ENCODE data around the gene SLC6A9. TPM values are rescaled to one million over a fixed set of nuclear protein-coding genes. Genes with fewer than 3 reads are reported as not detected.
A peak's percentile ranks its signal among the peaks of the same experiment; 100 is the strongest.

Gene SLC6A9
- total and polyA plus RNA-seq, 7 donors = 0.28 to 1.2 (median 0.71) TPM

DNA sequence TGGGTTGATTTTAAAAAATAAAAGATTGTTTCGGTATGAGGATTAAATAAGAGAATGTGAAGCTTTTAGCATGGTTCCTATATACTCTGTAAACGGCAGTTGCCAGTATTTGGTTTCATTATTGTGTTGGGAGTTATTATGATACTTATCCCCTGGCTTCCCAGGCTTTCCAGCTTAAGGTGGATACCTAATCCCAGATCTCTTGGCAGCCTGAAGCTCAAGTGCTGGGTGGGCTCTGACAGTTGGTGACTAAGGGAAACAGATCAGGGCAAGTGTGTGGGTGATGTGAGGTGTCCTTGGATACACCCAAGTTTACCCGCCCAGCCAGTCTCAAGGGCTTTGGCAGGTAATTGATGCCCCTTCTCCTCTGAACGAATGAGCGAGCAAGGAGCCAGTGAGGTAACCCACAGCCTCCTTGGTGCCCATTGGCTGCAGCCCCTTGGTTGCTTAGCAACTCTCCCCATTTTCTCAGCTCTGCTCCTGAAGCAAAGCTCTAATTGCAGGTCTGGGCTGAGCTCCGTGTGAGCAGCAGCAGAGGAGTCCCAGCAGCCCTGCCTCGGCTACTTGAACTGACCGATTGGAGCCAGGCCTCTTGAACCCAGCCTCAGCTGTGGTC lies 78.4 kb downstream of the SLC6A9 start:
- H3K4me1 ChIP-seq = peaks cover 72% of the 10 kb centered on the region
- TF ChIP-seq, protein P1, sequence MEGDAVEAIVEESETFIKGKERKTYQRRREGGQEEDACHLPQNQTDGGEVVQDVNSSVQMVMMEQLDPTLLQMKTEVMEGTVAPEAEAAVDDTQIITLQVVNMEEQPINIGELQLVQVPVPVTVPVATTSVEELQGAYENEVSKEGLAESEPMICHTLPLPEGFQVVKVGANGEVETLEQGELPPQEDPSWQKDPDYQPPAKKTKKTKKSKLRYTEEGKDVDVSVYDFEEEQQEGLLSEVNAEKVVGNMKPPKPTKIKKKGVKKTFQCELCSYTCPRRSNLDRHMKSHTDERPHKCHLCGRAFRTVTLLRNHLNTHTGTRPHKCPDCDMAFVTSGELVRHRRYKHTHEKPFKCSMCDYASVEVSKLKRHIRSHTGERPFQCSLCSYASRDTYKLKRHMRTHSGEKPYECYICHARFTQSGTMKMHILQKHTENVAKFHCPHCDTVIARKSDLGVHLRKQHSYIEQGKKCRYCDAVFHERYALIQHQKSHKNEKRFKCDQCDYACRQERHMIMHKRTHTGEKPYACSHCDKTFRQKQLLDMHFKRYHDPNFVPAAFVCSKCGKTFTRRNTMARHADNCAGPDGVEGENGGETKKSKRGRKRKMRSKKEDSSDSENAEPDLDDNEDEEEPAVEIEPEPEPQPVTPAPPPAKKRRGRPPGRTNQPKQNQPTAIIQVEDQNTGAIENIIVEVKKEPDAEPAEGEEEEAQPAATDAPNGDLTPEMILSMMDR (IDR thresholded peaks at IDR 0.05) = no peak

DNA sequence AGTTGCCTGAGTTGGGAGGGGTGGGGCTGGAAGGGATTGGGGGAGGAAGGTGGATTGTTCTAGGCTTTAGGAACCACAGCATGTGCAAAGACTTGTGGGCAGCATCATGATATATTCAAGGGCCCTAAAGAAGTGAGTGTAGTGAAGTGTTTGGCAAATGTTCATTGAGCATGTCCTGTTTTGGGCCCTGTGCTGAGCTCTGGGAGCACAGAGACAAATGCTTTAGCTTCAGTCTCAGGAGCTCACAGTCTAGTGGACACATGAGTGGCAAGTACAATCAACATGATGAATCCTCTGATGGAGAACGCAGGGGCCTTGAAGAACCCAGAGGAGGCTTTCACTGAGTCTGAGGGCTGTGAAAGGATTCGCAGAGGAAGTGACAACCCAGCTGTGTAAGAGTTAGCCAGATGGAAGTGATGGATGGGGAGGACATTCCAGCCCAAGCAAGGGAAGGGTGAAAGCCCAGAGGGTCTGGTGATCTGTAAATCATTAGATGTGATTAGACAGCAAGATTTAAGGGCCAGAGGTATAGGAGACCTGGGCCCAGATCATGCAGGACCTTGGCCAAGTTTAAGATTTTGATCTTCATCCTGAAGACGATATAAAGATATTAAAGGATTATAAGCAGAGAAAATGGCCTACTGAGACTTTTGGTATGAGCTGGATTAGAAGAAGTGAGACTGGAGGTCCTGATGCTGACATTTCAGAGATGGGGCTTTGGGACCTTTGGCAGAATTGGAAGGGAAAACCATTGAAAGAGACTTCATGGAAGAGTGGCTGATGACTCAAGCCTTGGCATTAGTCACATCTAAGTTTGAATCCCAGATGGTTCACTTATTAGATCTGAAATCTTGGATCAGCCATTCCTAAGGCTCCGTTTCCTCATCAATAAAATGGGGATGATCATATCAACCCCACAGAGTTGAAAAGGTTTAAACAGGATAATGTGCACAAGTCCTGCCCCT lies 80.0 kb downstream of the SLC6A9 start:
- intact Hi-C loops (cut with DNase I) = loop anchor here in 1 of 2 donors (2.0 kb wide), 1 partner anchor 19 kb away; the partner anchor contains the start of gene DPH2
- peaks cover 75% of the 10 kb centered on the region for H3K4me1 ChIP-seq
- TF ChIP-seq, protein P1 (IDR thresholded peaks at IDR 0.05) = no peak
- H3K27ac ChIP-seq = peak overlapping the region; percentile 99
- H3K9me3 ChIP-seq = no peaks in the 10 kb centered on the region
- WGBS, 3 donors = 74 to 85% (median 79%) methylated on average over 4 of the region's 4 CpGs
- ATAC-seq (no peak), DNase-seq (no peak)
- peaks cover 0 to 37% of the 10 kb centered on the region in 2 donors for H3K36me3 ChIP-seq (ENCODE audit: insufficient read depth in 1 of 2, low read depth in 1 of 2)
- no peaks in the 10 kb centered on the region for H3K27me3 ChIP-seq (ENCODE audit: insufficient read depth in 3 of 3, low read length in 2 of 3)
- H3K4me3 ChIP-seq = peak overlapping the region; percentile 79

More for the DNA sequence above, 78.4 kb downstream of the SLC6A9 start:
- H3K27me3 ChIP-seq (ENCODE audit: insufficient read depth in 3 of 3, low read length in 2 of 3) = no peaks in the 10 kb centered on the region
- H3K9me3 ChIP-seq = no peaks in the 10 kb centered on the region
- peaks cover 0 to 52% of the 10 kb centered on the region in 2 donors for H3K36me3 ChIP-seq (ENCODE audit: insufficient read depth in 1 of 2, low read depth in 1 of 2)
- ATAC-seq = no peak
- H3K4me3 ChIP-seq = peak overlapping the region; percentile 27
- intact Hi-C loops (cut with DNase I) = no loop called here
- 38 to 60% (median 45%) methylated on average over 8 of the region's 8 CpGs for WGBS, 3 donors
- no peak for DNase-seq
- H3K27ac ChIP-seq = peak overlapping the region; percentile 99

DNA sequence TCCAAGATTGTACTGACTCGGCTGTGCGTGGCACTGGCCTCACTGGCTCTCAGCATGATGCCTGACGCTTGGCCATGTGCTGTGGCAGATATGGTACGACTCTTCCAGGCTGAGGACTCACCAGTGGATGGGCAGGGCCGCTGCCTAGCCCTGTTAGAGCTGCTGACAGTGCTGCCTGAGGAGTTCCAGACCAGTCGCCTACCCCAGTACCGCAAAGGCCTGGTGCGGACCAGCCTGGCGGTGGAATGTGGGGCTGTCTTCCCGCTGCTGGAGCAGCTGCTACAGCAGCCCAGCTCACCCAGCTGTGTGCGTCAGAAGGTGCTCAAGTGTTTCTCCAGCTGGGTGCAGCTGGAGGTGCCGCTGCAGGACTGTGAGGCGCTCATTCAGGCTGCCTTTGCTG lies 81.6 kb downstream of the SLC6A9 start:
- 37 to 57% (median 46%) methylated on average over 13 of the region's 13 CpGs for WGBS, 3 donors
- peaks cover 78% of the 10 kb centered on the region for H3K4me1 ChIP-seq
- intact Hi-C loops (cut with DNase I) = loop anchor here (2.0 to 10.0 kb wide), 2 partner anchors 21 to 415 kb away; partner anchors contain the start of genes DPH2 (in 1 of the 2) and PTPRF (in 1 of the 2)
- H3K9me3 ChIP-seq = no peaks in the 10 kb centered on the region
- H3K27me3 ChIP-seq (ENCODE audit: insufficient read depth in 3 of 3, low read length in 2 of 3) = no peaks in the 10 kb centered on the region
- H3K4me3 ChIP-seq = peak overlapping the region; percentile 79
- no peak for ATAC-seq
- peak overlapping the region; percentile 99 for H3K27ac ChIP-seq
- TF ChIP-seq, protein P1 (IDR thresholded peaks at IDR 0.05) = no peak
- no peak for DNase-seq
- peaks cover 0 to 25% of the 10 kb centered on the region in 2 donors for H3K36me3 ChIP-seq (ENCODE audit: insufficient read depth in 1 of 2, low read depth in 1 of 2)

DNA sequence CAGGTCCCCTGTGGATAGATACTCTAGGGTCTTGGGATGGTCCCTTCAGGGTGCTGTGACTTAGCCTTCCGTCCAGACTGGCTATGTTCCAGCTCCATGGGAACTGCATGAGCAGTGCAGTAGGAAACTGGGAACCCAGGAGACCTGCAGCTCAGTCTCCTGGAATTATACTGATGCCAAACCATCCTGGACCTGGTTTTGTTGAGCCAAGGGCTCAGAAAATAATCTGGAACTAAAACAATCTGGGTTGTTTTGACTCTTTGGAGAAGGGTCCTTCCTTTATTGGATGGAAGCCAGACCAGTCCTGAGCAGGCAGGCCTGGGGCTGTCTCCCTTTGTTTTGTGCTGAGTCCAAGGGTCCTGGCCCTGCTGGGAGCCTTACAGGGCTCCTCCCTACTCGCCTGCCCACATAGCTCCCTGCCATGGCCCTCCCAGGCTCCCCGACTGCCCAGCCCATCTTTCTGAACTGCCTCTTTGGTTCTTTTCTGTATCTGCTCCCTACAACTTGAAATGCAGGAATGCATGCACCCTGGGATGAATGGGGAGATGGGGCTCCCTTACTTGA lies 83.3 kb downstream of the SLC6A9 start:
- H3K36me3 ChIP-seq (ENCODE audit: insufficient read depth in 1 of 2, low read depth in 1 of 2) = peaks cover 0 to 25% of the 10 kb centered on the region in 2 donors
- peak overlapping the region; percentile 79 for H3K4me3 ChIP-seq
- peak overlapping the region; percentile 99 for H3K27ac ChIP-seq
- H3K4me1 ChIP-seq = peaks cover 62% of the 10 kb centered on the region
- TF ChIP-seq, protein P1 (IDR thresholded peaks at IDR 0.05) = no peak
- intact Hi-C loops (cut with DNase I) = loop anchor here in 1 of 2 donors (10.0 kb wide), 1 partner anchor 413 kb away; the partner anchor contains the start of gene PTPRF
- H3K27me3 ChIP-seq (ENCODE audit: insufficient read depth in 3 of 3, low read length in 2 of 3) = no peaks in the 10 kb centered on the region
- DNase-seq (no peak), ATAC-seq (no peak)
- H3K9me3 ChIP-seq = no peaks in the 10 kb centered on the region
- WGBS, 3 donors = 10 to 17% (median 11%) methylated on average over 3 of the region's 3 CpGs

All from psoas muscle (tissue), 8 donors.